SU-DHL-6 (cell line): ENCODE data around the gene TMEM273.

Experiments
- EZH2phosphoT487 ChIP-seq: fragments of 200-600 bp; sonication (generic), shearing (Covaris generic); conservative IDR thresholded peaks from 2 replicates; pipeline ENCODE4 v1.6.1; 2018; ENCODE audit warnings: mild to moderate bottlenecking, antibody characterized with exemption, low read length, moderate library complexity, mixed read lengths
- TF ChIP-seq, protein P1 (sequence below): fragments of 200-600 bp; sonication (generic); IDR thresholded peaks from one replicate; pipeline ENCODE4 v1.5.1; 2017; ENCODE audit warnings: antibody characterized with exemption, mild to moderate bottlenecking, low read length, moderate library complexity; ENCODE audit not compliant: insufficient read depth, poor library complexity, severe bottlenecking

DNA sequence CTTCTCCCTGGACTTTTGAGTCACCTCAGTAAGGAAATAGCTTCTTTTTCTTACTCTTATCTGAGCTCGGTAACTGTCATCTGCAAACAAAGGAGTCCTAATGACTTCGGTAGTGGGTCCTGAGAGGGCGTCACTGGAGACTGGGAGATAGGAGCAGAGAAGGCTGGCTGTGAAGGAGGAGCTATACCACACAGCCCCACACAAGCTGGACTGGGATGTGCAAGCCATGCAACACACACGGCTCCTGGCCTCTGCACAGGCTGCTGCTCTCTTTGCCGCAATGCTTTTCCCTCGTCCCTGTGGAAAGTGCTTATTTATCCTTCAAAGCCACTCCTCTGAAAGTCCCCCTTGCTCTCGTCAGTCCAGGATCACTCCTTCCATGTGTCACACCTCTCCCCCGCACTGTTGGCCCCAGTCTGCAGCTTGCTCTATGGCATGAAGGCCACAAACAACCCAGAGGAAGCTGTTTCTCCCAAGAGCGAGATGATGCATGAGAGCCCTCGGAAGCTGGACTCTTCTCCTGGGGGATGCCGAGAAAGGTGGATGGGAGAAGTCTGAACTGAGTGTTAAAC, 14.9 kb downstream of the TMEM273 start:
- TF ChIP-seq, protein P1, sequence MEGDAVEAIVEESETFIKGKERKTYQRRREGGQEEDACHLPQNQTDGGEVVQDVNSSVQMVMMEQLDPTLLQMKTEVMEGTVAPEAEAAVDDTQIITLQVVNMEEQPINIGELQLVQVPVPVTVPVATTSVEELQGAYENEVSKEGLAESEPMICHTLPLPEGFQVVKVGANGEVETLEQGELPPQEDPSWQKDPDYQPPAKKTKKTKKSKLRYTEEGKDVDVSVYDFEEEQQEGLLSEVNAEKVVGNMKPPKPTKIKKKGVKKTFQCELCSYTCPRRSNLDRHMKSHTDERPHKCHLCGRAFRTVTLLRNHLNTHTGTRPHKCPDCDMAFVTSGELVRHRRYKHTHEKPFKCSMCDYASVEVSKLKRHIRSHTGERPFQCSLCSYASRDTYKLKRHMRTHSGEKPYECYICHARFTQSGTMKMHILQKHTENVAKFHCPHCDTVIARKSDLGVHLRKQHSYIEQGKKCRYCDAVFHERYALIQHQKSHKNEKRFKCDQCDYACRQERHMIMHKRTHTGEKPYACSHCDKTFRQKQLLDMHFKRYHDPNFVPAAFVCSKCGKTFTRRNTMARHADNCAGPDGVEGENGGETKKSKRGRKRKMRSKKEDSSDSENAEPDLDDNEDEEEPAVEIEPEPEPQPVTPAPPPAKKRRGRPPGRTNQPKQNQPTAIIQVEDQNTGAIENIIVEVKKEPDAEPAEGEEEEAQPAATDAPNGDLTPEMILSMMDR: no peak
- no peak for TF ChIP-seq EZH2phosphoT487
